GM12892 (cell line): ENCODE results near the gene TMEM125.

Source experiments
- POLR2A ChIP-seq: IDR thresholded peaks from 2 replicates; pipeline ENCODE4 v1.6.1; 2011; ENCODE audit warnings: low read depth, low read length, control low read depth
- POLR2AphosphoS5 ChIP-seq: IDR thresholded peaks from 2 replicates; pipeline ENCODE4 v1.6.1; 2011; ENCODE audit warnings: low read depth, low read length, control low read depth
- TAF1 ChIP-seq: IDR thresholded peaks from 2 replicates; pipeline ENCODE4 v1.6.1; 2011; ENCODE audit warnings: low read depth, mild to moderate bottlenecking, control low read depth, low read length, borderline replicate concordance

GRCh38 chr1:43232074-43232473 is 37.7 kb upstream of the TMEM125 start:
- TF ChIP-seq POLR2AphosphoS5 (no peak), POLR2A (no peak), TAF1 (no peak)
